HG03045 (cell line): ENCODE results near the gene KLRF1.
"Not testable (repeated sequence)": the region's sequence is repeated elsewhere in the genome, so short reads cannot be mapped to it uniquely, and the experiment has no call there.

Experiments
- ATAC-seq: cut with Tn5 transposase; IDR thresholded peaks from one replicate; pipeline ENCODE4 v1.9.1; 2021; ENCODE audit warnings: mild to moderate bottlenecking, moderate library complexity; ENCODE audit not compliant: unreplicated experiment

Gene KLRF1

DNA sequence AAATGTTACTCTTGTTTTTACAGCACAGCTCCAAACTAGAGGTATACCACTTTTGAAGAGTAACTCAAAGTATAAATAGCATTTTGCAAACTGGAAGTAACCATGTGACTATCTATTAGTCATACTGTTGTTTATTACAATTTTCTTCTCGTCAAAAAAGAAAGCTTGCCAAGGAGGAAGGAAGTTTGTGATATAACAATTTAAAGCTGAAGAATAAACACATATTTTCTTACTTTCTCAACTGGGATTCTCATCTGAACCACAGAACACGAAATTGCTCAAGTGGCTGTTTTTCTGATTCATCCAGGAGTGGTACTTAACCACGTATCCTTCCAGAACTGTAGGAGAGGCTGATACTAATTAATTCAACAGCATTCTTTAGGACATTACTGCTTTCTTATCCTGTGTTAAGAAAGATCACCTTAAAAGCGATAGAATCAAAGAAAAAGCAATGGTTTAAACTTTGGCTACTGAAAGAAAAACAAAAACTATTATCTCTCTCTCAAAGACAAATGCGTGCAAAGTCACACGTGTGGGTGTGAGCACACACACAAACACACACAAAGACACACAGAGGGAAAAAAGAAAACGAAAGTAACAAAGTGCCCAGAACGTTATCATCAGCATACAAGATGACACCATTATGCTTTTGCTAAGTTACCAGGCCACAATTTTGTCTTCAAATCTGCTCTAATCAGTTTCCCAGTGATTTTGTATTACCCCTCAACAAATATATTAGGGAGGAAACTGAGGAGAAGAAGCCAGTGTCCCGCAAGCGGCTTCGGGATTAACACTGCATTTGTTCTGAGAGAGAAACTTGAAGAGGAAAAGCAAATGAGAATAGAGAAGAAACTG, 42.3 kb downstream of the KLRF1 start, which contains the start of gene CLEC2B:
CLEC2B (minus strand) TSS at position 48 of the 855 bp plus-strand sequence.
- ATAC-seq, result peak; percentile 41

DNA sequence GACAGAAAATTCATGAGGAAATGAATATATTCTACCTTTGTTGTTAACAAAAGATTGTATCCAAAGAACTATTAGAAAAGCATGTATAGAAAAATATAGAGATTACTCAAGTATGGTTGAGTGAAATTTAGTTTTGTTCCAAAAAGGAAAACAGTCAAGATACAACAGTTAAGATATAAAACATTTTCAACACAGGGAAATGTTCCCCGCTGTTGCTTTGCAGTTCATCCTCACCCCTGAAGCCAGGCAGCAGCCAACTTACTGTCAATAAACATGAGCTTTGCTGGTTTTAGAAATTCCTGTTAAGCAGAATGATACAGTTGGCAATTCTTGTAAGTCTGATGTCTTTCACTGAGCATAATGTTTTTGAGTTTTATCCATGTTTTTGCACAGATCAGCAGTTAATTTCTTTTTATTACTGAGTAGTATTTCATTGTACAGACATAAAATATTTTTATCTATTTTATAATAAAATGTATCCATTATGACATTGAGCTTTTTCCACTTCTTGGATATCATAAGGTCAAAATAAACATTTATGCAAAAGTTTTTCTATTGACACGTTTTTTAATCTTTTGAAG, 43.1 kb downstream of the KLRF1 start:
- ATAC-seq, result no peak

DNA sequence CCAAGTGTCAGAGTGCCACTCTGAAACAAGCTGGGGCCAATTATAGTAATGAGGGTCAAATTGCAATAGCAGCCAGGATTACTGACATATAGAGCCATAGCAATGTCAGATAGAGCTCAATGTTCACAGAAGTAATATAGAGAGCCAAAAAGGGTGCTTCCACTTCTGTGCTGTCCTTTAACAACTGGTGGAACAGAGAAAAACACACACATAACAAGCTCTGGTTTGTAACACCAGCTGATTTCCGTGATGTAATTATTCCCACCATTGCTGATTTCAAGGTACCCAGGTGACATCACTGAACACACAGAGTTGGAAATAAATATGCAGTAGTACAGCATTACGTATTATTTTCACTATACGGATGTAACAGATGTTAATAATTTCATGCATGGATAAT, 44.9 kb downstream of the KLRF1 start:
- no peak for ATAC-seq

- no peak for ATAC-seq
These were observed 45.5 kb downstream of the KLRF1 start for GRCh38 chr12:9872742-9873141.

DNA sequence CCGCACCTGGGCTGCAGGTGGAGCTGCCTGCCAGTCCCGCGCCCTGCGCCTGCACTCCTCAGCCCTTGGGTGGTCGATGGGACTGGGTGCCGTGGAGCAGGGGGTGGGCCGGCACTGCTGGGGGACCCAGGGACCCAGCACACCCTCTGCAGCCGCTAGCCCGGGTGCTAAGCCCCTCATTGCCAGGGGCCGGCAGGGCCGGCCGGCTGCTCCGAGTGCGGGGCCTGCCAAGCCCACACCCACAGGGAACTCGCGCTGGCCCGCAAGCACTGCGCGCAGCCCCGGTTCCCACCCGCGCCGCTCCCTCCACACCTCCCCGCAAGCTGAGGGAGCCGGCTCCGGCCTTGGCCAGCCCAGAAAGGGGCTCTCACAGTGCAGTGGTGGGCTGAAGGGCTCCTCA, 48.8 kb downstream of the KLRF1 start:
- not testable (repeated sequence) for ATAC-seq

GRCh38 chr12:9880532-9881078, 53.3 kb downstream of the KLRF1 start:
- no peak for ATAC-seq

DNA sequence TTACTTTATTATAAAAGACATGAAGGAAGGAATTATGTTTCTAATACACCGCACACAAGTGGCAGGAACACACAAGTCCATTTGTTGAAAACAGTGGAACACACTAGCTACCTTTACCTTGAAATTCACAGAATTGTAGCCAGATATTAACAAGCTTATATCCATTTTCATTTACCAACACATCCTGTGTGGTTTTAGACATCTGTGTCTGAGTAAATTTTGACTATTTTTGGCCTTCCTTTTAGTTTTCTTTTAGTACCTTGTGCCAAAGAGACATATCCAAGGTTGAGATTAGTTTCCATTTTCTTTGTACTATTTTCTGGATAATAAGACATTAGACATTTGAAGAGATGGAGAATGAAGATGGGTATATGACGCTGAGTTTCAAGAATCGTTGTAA, 54.0 kb downstream of the KLRF1 start, which contains the start of gene KLRF2:
KLRF2 (plus strand) TSS at position 244 of the 400 bp plus-strand sequence; CDS start at position 351, 107 bp downstream.
- ATAC-seq, result no peak

DNA sequence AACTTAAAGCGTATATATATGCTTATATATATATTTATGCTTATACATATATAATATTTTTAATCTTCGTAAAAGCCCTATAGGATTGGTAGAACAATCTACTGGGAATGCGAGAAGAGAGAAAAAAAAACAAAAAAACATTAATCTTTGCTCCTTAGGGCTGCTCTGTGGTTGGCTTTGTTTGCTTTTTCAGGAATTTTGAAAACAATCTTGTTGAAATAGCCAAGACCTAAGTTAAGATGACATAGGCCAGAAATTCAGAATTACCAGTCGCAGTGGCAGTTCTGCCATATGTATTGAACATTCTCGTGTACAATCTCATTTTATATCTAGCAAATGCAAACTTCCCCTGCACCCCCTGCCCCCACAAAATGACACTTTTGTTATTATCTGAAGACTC, 54.7 kb downstream of the KLRF1 start:
- ATAC-seq, result no peak

- no peak for ATAC-seq
These were observed 55.9 kb downstream of the KLRF1 start for GRCh38 chr12:9883175-9883574.

DNA sequence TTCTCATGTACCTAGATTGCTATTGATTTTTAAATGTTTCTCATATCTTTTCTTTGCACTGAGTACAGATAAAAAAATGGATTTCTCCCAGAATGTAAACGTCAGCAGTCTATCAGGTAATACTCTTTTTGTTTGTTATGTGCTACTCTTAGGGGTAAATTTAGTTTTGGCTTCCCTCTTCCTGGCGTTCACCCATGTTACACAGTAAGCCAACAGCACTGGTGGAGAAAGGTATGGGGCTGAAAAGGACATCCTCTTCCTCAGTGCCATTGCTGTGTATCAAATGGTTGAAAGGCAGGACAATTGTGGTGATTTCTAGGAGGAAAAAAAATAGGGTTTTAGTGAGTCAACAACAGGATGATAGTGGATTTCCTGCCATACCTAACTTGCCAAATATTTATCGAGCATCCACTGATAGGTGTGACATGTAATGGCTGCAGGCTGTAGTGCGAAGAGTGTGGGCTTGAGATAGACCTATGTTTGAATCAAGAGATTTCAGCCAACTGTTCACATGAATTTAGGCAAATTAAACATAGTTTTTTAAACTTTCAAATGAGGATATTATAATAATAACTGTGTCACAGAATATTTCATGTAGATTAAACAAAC, 61.5 kb downstream of the KLRF1 start:
- ATAC-seq, result no peak
